ENCODE data around the gene FNDC7.

DNA sequence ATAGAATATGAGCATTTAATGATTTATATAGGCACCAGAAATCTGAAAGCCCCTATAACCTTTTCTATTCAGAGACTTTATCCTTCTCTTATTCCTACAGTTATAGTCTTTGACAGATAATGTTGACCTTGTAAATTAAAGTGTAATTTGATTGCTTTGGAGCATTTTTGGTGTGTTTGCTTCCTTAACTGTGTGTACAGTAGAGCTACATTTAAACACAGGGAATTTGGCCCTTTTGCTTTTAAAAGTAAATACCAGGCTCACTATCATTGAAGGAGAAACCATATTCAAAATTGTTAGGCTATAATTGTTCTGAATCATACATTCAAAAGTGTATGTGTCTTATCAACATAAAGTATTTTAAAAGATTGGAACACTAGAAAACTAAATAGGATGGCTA lies 66.7 kb downstream of the FNDC7 start:
- no peak for TF ChIP-seq POLR2A (IDR thresholded peaks at IDR 0.05)
- TF ChIP-seq, protein P1, sequence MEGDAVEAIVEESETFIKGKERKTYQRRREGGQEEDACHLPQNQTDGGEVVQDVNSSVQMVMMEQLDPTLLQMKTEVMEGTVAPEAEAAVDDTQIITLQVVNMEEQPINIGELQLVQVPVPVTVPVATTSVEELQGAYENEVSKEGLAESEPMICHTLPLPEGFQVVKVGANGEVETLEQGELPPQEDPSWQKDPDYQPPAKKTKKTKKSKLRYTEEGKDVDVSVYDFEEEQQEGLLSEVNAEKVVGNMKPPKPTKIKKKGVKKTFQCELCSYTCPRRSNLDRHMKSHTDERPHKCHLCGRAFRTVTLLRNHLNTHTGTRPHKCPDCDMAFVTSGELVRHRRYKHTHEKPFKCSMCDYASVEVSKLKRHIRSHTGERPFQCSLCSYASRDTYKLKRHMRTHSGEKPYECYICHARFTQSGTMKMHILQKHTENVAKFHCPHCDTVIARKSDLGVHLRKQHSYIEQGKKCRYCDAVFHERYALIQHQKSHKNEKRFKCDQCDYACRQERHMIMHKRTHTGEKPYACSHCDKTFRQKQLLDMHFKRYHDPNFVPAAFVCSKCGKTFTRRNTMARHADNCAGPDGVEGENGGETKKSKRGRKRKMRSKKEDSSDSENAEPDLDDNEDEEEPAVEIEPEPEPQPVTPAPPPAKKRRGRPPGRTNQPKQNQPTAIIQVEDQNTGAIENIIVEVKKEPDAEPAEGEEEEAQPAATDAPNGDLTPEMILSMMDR (IDR thresholded peaks at IDR 0.05) = no peak
